H1 (cell line): ENCODE data around the gene RAPH1.

Source experiments
- BRCA1 ChIP-seq: IDR thresholded peaks from 2 replicates; pipeline ENCODE4 v1.6.1; 2012; ENCODE audit warnings: low read depth, low read length, improper control_type of control experiment
- HDAC6 ChIP-seq: IDR thresholded peaks from one replicate; pipeline ENCODE4 v1.7.1; 2012; ENCODE audit warnings: low read depth, mild to moderate bottlenecking, inconsistent platforms, low read length, moderate library complexity
- SP1 ChIP-seq: IDR thresholded peaks from 2 replicates; pipeline ENCODE4 v1.6.1; 2011; ENCODE audit warnings: low read depth, low read length
- TF ChIP-seq, protein P1 (sequence below), 3 experiments: IDR thresholded peaks; 1 replicate in 2 of 3; 2 replicates in 1 of 3; pipeline versions ENCODE4 v1.5.1 to v1.6.1; 2011; ENCODE audit warnings: low read length in 3 of 3, mild to moderate bottlenecking in 3 of 3, inconsistent platforms in 2 of 3, low read depth in 1 of 3, moderate library complexity in 1 of 3; ENCODE audit not compliant: insufficient read depth in 1 of 3; ENCODE audit errors: control extremely low read depth in 1 of 3
- TF ChIP-seq, protein P2 (sequence below): IDR thresholded peaks from 2 replicates; pipeline ENCODE4 v1.6.1; 2012; ENCODE audit warnings: inconsistent platforms
- TF ChIP-seq, protein P3 (sequence below): IDR thresholded peaks from 2 replicates; pipeline ENCODE4 v1.6.1; 2011; ENCODE audit warnings: low read length, improper control_type of control experiment

DNA sequence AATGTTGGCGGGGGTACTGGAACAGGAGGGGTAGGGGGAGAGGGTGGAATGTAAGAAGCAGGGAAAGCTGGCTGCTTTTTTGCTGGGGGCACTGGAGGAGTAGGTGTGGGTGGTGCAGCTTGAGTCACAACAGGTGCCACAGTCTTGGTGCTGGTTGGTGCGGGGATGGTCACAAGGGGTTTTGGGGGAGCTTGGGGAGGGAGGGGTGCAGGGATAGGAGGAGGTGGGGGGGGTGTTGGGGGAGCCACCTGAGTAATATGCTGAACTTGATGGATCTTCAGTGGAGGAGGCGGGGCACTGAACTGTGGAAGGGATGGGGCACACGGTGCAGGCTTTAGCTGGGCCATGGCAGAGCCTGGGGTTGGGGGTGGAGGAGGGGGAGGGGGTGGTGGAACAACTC, 94.4 kb downstream of the RAPH1 start:
- TF ChIP-seq, protein P1, sequence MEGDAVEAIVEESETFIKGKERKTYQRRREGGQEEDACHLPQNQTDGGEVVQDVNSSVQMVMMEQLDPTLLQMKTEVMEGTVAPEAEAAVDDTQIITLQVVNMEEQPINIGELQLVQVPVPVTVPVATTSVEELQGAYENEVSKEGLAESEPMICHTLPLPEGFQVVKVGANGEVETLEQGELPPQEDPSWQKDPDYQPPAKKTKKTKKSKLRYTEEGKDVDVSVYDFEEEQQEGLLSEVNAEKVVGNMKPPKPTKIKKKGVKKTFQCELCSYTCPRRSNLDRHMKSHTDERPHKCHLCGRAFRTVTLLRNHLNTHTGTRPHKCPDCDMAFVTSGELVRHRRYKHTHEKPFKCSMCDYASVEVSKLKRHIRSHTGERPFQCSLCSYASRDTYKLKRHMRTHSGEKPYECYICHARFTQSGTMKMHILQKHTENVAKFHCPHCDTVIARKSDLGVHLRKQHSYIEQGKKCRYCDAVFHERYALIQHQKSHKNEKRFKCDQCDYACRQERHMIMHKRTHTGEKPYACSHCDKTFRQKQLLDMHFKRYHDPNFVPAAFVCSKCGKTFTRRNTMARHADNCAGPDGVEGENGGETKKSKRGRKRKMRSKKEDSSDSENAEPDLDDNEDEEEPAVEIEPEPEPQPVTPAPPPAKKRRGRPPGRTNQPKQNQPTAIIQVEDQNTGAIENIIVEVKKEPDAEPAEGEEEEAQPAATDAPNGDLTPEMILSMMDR (IDR thresholded peaks at IDR 0.05; ENCODE audit: control extremely low read depth in 1 of 3, insufficient read depth in 1 of 3, low read depth in 1 of 3, low read length in 3 of 3): no peak
- TF ChIP-seq, protein P2, sequence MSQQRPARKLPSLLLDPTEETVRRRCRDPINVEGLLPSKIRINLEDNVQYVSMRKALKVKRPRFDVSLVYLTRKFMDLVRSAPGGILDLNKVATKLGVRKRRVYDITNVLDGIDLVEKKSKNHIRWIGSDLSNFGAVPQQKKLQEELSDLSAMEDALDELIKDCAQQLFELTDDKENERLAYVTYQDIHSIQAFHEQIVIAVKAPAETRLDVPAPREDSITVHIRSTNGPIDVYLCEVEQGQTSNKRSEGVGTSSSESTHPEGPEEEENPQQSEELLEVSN: no peak
- TF ChIP-seq BRCA1: no peak
- no peak for TF ChIP-seq SP1
- TF ChIP-seq HDAC6: no peak
- TF ChIP-seq, protein P3, sequence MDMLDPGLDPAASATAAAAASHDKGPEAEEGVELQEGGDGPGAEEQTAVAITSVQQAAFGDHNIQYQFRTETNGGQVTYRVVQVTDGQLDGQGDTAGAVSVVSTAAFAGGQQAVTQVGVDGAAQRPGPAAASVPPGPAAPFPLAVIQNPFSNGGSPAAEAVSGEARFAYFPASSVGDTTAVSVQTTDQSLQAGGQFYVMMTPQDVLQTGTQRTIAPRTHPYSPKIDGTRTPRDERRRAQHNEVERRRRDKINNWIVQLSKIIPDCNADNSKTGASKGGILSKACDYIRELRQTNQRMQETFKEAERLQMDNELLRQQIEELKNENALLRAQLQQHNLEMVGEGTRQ: no peak
